Dedifferentiated amniotic fluid mesenchymal stem cell (primary cell): ENCODE measurements around the gene MRNIP.

Experiments
- DNase-seq: peaks from one replicate; pipeline ENCODE4 v3.0.0-alpha.2; 2016; ENCODE audit errors: extremely low spot score

The MRNIP gene

DNA sequence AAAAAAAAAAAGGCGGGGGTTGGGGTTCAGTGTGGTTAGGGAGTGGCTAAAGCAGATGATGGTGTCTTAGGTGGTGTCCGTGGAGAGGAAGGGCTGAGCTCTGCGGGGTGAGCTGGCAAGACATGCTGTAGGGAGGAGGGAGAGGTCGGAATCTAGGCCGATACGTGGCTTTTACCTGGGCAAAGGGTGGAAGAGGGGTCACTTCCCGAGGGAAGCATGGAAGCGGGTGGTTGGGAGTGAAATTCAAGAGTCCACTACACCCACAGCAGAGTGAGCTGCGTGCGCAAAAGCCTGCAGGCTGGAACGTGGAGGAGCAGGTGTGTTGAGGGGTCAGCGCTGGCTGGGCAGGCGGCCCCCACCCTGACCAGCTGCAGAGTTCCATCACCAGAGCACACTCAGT lies 31.3 kb upstream of the MRNIP start:
- no peak for DNase-seq

DNA sequence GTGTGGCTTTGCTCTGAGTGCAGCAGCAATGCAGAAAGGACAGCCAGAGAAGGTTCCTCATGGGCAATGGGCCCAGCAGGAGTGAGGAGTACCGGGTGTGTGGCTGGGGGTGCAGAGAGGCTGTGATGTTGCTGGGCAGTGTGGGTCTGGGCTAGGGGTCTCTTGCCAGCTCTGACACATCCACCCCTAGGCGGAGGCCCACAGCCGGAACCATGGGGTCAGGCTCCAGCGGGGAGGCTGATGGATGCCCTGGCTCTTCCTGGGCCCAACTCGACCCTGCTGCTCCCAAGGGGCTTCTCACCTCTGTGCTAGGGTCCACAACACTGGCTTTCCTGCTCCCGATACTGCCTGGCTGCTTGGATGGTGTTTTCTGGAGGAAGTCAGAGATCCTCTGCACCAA lies 29.2 kb upstream of the MRNIP start:
- no peak for DNase-seq

DNA sequence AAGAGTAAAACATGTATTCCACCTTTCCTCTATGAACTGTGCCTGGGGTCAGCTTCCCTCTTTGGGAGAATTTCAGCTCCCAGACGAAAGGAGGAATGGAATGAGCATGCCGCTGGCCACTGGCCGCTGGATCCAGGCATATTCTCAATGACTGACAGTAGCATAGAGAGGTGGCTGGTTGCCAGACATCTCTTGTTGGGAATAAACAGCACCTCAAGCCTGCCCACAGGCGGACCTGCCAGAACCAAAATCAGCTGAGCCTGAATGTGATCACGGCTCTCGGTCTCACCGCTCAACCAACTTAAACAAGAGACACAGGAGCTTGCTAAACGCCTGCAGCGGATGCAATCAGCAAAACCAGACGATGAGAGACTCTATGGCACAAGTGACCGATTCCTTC lies 28.5 kb upstream of the MRNIP start:
- DNase-seq = no peak

DNA sequence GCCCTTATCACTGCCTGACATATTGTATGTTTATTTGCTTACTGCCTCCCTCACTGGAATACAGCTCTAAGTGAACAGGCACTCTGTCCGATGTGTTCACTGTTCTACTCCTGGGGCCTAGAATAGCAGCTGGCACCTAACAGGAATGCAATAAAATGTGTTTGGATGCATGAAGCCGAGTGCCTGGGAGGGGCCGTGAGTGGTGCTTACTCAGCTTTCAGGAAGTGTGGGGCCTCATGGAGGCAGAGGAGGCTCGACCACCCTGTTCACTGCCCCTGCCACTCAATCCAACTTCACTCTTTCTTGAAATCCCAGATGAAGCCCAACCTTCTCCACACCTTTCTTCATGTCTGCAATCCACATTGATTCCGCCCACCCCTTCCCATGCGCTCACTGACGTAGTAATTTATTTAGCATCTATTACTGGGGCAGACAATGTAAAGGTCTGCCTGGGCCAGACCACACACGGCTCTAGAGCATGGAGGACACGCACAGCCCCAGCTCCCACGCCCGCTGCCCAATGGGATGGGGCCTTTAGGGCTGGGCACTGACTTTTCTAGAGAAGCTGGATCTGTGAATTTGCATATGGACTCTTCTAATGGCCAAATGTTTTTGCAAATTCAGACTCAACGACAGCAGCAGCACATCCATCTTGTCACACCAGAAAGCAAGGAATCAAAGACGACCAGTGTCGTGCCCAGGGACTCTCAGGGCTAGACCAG lies 27.7 kb upstream of the MRNIP start:
- DNase-seq = no peak

DNA sequence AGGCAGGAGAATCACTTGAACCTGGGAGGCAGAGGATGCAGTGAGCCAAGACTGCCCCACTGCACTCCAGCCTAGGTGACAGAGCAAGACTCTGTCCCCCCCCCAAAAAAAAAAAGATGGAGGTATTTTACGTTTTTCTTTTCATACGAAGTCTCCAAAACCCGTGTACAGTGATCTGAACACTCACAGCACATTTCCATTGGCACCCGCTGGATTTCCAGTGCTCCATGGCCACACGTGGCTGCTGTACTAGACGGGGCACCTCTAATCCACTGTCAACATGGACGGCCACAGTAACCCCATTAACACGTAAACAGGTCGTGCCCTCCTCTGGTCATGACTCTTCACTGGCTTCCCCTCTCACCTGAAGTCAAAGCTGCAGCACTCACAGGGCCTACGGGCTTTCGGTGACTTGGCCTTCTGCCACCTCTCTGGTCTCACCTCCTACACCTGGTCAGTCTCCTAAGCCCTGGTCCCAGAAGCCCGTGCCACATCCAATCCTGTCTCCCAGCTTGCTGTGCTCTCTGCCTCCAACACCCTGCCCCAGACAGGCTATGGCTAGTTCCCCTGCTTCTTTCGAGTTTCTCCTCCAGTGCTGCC lies 27.0 kb upstream of the MRNIP start:
- DNase-seq = no peak

DNA sequence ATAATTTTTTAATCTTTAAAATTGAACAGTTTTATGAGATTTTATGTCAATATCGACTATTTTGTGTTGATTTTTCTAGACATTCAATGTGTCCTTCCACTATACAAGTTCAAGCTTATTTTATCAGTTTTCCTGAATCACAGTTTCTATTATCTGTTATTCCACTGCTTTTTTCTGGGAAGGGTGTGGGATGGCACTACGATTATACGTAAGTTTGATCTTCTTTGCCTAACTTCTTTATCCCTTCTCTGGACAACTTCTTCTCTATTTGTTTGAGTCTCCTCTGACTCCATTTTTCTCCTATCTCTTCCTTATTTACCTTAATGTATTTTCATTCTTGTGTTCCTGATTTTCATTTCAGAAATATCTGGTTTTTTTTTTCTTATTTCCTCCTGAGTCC lies 24.5 kb upstream of the MRNIP start:
- no peak for DNase-seq

DNA sequence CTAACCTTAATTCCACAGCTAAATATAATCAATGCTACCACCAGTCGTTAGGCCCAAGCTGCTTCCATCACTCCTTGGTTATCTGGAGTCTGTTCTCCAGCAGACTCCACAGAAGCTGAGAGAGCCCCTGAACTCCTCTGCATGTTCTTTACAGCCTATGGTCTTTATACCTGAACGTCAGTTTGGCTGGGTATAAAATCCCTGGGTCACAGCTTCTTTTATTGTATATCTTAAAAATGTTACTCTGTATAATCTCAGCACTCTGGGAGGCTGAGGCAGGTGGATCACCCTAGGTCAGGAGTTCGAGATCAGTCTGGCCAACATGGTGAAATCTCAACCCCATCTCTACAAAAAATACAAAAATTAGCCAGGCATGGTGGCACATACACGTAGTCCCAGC lies 23.7 kb upstream of the MRNIP start:
- DNase-seq = no peak

DNA sequence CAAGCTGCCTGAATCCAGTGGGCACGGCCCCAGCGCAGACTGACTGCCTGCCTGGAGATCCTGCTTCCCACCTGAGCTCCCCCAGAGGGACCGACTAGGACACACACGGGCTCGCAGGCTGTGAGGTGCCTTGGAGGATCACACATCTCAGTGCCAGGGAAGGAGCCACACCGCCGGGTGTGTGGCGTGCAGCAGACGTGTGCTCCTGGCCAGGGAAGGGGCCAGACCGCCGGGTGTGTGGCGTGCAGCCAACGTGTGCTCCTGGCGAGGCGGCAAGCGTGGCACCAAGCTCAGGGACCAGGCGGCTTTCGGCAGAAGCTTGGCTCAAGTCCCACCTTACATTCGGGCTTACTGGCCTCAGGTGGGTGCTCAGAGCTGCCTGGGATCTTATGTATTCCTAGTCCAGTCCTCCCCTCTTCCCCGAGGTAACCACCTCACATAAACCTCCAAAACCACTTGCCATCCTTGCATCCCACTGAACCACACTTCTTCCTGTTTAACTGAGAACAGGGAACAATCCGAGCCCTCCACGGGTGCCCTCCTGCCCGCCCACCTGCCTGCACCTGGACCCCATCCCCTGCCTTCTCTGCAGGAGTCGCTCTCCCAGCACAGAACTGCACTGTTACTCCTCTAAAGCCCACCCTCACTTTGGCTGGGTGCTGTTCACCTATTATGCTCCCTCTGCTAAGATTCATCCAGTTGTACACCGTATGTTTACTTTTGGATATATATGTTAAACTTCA lies 22.4 kb upstream of the MRNIP start:
- no peak for DNase-seq

DNA sequence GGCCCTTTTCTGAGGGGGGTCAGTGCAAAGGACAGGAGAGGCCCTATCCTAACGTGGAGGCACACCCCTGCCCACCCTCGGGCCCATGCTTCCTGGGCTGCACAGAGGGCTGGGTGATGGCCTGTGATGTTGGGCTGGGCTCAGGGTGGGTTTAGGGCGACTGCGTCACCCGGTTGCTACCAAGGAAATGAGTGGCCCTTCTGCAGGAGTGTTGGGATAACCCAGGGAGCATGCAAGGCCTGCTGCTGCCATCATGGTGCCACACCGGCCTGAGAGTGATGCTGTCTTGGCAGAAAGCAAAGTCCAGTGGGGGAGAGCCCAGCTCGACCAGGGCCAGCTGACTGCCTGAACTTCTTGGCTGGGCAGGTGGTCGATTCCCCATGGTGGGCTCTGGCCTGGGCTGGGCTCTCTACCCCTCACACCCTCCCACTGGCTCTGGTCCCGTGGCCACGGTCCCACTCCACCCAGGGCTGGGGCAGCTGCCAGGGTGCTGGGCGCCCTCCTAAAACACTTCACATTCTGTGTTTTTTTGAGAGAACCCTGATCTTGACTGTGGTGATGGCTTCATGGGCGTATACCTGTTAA lies 21.5 kb upstream of the MRNIP start:
- no peak for DNase-seq

DNA sequence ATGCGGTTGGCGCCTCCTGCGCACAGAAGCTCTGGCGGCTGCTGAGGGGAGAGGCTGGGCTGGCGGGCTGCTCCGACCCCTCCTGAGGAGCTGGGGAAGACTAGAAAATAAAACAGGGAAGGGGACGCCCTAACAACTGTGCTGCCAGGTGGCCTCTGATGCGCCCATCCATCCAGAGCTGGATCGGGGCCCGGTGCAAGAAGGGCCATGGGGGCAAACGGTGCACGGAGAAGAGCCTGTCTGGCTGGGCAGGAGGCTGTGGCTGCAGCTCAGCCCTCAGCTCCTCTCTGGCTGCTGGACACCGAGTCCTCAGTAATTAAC lies 21.0 kb upstream of the MRNIP start:
- no peak for DNase-seq

DNA sequence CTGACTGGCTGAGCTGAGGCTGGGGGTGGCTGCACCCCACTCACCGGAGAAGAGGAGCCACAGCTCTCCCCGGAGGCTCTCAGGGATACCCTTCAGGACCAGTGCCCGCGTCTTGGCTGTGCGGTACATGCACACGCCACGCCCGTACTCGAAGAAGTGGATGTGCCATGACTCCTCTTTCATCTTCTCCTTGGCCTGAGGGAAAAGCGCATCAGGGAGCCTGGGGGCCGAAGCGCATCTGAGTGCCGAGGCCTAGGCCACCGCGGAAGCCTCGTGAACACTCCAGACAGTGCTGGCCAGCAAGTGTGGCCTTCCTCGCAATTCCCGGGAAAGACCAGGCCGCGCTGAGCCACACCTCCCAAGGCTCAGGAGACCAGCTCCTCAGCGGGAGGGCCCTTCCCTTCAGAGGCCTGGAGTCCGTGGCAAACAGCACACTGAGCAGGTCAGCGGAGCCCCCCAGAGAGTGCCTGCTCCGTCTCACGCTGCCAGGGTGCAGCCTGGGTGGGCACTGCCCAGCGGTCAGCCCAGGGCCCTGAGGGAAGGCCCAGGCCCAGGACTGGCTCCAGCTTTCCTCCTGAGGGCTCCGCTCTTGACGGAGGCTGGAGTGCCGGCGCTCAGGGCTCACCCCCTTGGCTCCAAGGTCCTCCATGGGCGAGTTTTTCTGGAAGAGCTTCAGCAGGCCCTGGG lies 20.5 kb upstream of the MRNIP start:
- no peak for DNase-seq

DNA sequence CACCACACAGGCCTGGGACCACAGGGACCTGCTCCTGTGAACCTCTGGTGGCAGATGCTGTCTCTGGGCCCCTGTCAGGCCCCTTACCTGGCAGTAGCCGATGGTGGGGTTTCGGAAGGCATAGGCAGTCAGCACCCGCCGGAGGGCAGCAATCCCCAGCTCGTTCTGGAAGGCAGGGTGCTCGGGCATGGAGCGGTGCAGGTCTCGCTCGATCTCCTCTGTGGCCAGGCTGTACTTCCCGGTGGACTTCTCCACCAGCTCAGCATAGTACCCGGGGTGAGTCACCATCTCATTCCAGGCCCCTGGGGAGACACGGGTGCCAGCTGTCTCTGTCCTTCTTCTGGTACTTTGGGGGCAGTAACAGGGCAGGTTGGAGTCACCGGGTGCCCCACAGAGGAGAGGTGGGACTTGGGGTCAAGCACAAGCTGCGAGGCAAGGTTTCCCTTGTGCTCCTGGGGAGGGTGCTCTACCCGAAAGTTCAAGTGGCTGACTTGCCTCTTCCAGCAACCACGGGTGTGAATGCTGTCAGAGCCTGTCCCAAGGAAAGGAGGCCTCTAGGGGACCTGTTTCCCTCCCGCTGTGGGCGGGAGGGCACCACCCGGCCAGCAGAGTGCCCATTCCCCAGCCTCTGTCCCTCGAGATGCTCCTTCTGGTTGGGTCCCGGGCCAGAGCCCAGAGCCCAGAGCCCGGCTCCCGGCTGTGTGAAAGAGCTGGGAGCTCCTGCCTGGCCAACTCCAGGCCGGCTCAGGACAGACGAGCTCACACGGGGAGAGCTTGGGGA lies 19.8 kb upstream of the MRNIP start:
- no peak for DNase-seq

DNA sequence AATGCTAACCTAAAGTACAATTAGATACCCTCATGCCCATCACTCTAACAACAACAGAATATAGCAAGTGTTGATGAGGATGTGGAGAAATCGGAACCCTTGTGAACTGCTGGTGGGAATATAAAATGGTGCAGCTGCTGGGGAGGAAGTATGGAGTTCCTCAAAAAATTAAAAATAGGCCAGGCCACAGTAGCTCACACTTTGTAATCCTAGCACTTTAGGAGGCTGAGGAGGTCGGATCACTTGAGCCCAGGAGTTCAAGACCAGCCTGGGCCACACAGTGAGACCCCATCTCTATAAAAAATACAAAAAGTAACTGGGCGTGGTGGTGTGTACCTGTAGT lies 18.0 kb upstream of the MRNIP start:
- DNase-seq = no peak

DNA sequence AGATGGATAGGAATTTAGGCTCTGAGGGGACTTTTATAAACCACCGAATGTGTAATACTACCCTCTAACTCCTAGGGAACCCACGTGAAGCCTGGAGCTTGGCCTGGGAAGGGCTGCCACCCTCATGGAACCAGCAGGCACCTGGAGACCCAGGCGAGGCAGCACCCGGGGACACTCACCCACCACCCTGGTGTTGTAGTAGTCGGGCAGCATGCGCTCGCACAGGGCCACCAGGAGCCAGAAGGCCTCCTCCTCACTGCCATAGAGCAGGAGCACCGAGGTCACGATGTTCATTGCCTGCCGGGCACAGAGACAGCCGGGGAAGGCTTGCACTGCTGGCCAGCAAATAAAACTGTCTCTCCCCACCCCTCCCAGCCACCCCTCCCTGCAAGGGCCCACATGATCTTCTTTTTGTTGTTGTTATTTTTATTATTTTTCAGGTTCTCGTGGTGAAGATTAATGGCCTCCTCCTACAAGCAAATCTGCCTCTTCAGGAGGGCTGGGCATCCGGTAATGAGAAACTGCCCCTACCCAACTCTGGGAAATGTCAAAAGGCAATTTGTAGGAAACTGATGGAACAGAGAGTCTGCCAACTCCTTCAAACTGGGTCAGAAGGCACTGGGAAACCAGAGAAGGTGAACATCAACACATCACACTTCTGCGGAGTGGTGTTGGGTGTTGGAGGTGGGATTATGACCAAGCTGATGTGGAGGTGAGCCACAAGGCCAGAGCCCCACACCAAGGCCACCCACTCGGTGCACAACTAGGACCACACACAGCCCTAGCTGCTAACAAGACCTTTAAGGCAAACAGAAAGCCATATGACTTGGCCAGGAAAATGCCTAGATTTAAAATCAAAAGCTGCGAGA lies 17.4 kb upstream of the MRNIP start:
- no peak for DNase-seq

DNA sequence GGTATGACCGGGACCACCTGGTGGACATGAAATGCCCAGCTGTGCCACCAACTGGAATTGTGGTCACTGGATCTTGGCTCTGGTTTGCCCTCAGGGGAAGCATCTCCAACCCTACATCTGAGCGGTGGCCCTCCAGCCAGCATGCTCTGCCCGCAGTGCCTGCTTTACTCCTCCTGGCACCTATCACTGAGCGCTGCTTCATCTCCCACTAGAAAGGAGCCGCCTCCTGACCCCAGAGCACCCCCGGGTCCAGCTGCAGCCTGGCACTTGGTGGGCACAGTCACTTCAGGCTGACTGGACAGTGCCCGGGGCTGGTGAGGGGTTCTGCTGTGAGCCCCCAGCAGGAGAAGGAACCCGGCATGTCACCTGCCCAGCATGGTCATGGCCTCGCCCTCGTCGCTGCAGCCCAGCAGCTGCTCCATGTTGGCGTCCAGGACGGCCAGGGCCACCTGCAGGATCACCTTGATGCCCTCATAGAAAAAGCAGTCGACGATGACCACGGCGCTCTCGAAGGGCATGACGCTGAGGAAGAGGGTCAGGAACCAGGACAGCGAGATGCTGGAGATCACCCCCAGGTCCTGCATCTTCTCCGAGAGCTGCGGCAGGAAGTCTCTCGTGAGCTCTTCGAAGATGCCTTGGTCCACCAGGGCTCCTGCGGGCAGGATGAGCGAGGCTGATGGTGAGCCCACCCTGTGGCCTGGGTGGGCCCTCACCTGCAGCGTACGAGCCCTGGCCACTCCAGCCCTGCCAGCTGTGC lies 16.1 kb upstream of the MRNIP start:
- DNase-seq = no peak

DNA sequence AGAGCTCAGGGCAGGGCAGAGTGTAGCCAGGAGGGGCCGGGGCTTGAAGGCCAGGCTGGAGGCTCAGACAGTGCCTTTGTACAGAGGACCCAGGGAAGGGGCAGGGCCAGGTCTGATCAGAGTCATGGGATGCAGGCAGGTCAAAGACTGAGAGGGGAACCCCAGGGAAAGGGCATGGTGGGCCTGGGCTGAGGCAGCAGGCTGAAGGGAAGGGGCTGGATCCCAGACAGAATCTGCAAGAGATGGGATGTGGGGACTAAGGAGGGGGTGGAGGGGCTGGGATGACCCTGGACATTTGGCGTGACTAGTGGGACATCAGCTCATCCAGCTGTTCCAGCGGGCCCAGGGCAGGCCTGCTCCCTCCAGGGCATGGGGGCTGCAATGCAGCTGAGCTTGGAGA lies 15.5 kb upstream of the MRNIP start:
- DNase-seq = no peak

DNA sequence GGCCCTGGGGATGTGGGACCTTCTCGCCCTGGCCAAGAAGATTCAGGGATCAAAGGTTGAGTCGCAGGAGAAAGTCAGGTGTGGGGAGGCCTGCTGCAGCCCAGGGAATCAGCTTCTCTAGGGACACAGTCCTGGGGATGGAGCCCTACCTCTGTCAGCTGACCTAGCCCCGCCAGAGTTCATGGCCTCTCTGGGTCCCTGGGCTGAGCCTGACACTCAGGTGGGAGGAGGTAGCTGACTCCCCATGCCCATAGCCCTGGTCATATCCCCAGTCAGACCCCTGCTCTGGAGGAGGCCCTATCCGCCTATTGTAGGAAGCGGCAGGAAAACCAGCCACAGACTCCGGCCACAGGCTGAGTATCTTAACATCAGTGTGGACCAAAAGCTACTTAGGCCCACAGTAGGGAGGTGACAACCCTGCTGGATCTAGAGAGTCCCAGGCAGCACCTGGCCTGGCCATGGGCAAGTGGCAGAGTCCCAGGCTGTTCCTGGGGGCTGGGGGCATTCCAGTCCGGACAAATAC lies 15.0 kb upstream of the MRNIP start:
- no peak for DNase-seq

DNA sequence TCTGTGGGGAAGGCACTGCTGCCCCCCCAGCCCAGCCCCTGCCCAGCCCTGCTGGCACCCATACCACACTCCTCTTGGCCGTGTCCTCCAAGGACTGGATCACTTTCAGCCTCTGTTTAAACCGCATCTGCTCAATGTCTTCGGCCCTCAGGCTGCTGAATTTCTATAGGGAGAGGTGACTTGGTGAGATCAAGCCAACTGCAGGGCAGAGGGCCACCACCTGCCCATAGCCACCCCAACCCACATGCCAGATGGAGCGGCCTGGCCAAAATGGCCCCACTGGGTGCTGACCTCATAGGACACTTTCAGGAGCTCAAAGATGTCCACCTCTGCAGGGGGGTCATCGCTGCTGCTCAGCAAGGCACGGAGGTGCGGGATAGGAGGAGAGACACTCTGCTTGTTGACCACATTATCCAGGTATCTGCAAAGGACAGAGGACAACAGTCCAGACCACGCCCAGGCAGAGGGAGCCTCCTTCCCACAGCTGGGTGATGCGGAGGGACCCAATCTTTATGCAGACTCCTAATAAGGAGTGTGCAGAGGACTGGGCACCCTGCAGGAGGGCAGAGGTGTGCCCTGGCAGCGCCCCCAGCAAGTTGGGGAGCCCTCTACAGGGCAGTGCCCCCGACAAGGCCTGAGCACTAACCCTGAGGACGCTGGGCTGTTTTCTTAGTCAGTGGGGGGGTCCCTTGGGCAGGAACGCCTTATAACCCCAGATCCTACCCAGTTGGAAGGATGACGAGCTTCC lies 14.4 kb upstream of the MRNIP start:
- DNase-seq = no peak
